HepG2 (cell line): Measurements from ENCODE around the gene USP32.
"Not testable (repeated sequence)": the region's sequence is repeated elsewhere in the genome, so short reads cannot be mapped to it uniquely, and the experiment has no call there.

ENCODE experiments used
- KLF13 ChIP-seq: sonication (generic); formaldehyde crosslinking; IDR thresholded peaks from 2 replicates; pipeline ENCODE4 v1.4.0; 2020; ENCODE audit warnings: mild to moderate bottlenecking, missing genetic modification reagents
- POLR2A ChIP-seq, 2 experiments: IDR thresholded peaks; 2 replicates each; pipeline ENCODE4 v1.6.1; 2011; ENCODE audit warnings: low read depth in 2 of 2, low read length in 2 of 2, mild to moderate bottlenecking in 1 of 2, moderate library complexity in 1 of 2; ENCODE audit not compliant: insufficient read depth in 1 of 2
- PRMT3 ChIP-seq: sonication (generic); formaldehyde crosslinking; IDR thresholded peaks from 2 replicates; pipeline ENCODE4 v1.8.1; 2022; ENCODE audit warnings: low read depth, mild to moderate bottlenecking, moderate library complexity, missing genetic modification reagents, borderline replicate concordance
- ZNF143 ChIP-seq: sonication (generic); formaldehyde crosslinking; IDR thresholded peaks from 2 replicates; pipeline ENCODE4 v1.4.0; 2020; ENCODE audit warnings: missing genetic modification reagents
- ZNF510 ChIP-seq: sonication (generic); formaldehyde crosslinking; IDR thresholded peaks from 2 replicates; pipeline ENCODE4 v1.4.0; 2020; ENCODE audit warnings: low read depth, mild to moderate bottlenecking, missing genetic modification reagents
- TF ChIP-seq, protein P1 (sequence below): sonication (generic); formaldehyde crosslinking; IDR thresholded peaks from 2 replicates; pipeline ENCODE4 v1.4.0; 2020; ENCODE audit warnings: mild to moderate bottlenecking, missing genetic modification reagents
- TF ChIP-seq, protein P2 (sequence below): sonication (generic); formaldehyde crosslinking; IDR thresholded peaks from 2 replicates; pipeline ENCODE4 v1.8.1; 2023; ENCODE audit warnings: missing genetic modification reagents, inconsistent platforms, borderline replicate concordance
- TF ChIP-seq, protein P3 (sequence below): sonication (generic); formaldehyde crosslinking; IDR thresholded peaks from 2 replicates; pipeline ENCODE4 v1.4.0; 2020; ENCODE audit warnings: missing genetic modification reagents
- TF ChIP-seq, protein P4 (sequence below): sonication (generic); IDR thresholded peaks from 2 replicates; pipeline ENCODE4 v1.6.1; 2016; ENCODE audit warnings: low read depth, borderline replicate concordance
- TF ChIP-seq, protein P5 (sequence below): sonication (generic); formaldehyde crosslinking; IDR thresholded peaks from 2 replicates; pipeline ENCODE4 v1.4.0; 2020; ENCODE audit warnings: missing genetic modification reagents

DNA sequence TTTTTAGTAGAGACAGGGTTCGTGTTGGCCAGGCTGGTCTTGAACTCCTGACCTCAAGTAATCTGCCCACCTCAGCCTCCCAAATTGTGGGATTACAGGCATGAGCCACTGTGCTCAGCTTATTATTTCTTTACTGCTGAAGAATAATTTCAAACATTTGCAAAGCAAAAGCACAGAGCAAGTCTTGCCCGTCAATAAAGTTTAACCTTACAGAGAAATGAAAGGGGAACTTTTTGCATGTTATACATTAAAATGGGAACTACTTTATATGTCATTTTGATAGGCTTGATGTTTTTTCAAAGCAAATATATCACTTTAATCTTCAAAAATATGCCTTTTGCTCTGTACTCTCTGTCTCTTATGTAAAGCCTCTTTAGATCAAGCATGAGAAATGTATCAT, 173.2 kb downstream of the USP32 start:
- TF ChIP-seq ZNF510 (CRISPR knock-in tag); POLR2A (IDR thresholded peaks at IDR 0.05; ENCODE audit: insufficient read depth in 1 of 2, low read depth in 2 of 2, low read length in 2 of 2); PRMT3; ZNF143 (CRISPR knock-in tag); KLF13 (CRISPR knock-in tag): not testable (repeated sequence)
- TF ChIP-seq, protein P1, sequence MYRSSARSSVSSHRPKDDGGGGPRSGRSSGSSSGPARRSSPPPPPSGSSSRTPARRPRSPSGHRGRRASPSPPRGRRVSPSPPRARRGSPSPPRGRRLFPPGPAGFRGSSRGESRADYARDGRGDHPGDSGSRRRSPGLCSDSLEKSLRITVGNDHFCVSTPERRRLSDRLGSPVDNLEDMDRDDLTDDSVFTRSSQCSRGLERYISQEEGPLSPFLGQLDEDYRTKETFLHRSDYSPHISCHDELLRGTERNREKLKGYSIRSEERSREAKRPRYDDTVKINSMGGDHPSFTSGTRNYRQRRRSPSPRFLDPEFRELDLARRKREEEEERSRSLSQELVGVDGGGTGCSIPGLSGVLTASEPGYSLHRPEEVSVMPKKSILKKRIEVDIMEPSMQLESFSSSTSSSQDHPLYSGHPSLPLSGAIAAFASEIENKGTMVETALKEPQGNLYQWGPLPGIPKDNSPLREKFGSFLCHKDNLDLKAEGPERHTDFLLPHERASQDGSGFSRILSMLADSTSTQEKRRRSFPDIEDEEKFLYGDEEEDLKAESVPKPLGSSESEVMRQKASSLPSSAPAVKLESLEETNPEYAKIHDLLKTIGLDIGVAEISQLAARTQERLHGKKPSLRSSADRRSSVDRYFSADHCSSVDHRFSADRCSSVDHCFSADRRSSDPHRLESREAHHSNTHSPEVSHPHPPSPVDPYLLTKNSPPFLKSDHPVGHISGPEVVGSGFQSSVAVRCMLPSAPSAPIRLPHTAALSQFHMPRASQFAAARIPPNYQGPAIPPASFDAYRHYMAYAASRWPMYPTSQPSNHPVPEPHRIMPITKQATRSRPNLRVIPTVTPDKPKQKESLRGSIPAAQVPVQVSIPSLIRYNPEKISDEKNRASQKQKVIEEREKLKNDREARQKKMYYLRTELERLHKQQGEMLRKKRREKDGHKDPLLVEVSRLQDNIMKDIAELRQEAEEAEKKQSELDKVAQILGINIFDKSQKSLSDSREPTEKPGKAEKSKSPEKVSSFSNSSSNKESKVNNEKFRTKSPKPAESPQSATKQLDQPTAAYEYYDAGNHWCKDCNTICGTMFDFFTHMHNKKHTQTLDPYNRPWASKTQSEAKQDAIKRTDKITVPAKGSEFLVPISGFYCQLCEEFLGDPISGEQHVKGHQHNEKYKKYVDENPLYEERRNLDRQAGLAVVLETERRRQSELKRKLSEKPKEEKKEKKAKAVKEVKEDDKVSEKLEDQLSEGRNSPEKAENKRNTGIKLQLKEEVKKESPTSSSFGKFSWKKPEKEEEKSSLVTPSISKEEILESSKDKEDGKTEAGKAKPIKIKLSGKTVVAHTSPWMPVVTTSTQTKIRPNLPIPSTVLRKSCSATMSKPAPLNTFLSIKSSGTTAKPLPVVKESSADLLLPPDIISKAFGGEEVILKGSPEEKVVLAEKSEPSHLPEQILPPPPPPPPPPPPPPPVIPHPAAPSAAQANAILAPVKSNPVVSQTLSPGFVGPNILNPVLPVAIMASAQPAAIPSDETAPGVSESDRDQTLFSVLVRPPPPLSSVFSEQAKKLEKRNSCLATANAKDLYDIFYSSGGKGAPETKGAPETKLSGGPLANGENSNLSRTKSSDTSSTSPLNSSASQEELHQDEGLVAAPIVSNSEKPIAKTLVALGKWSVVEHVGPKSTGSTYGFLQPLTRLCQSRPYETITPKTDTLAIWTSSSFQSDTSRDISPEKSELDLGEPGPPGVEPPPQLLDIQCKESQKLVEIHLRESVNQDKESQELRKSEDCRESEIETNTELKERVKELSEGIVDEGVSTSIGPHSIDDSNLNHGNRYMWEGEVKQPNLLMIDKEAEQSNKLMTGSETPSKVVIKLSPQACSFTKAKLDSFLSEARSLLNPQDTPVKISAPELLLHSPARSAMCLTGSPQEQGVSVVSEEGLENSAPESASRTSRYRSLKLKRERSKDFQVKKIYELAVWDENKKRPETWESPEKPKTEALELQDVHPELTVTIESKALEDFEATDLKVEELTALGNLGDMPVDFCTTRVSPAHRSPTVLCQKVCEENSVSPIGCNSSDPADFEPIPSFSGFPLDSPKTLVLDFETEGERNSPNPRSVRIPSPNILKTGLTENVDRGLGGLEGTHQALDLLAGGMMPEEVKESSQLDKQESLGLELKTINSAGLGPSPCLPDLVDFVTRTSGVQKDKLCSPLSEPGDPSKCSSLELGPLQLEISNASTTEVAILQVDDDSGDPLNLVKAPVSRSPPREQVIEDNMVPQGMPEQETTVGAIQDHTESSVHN (CRISPR knock-in tag): not testable (repeated sequence)
- TF ChIP-seq, protein P2, sequence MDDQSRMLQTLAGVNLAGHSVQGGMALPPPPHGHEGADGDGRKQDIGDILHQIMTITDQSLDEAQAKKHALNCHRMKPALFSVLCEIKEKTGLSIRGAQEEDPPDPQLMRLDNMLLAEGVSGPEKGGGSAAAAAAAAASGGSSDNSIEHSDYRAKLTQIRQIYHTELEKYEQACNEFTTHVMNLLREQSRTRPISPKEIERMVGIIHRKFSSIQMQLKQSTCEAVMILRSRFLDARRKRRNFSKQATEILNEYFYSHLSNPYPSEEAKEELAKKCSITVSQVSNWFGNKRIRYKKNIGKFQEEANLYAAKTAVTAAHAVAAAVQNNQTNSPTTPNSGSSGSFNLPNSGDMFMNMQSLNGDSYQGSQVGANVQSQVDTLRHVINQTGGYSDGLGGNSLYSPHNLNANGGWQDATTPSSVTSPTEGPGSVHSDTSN (CRISPR knock-in tag): not testable (repeated sequence)
- TF ChIP-seq, protein P3, sequence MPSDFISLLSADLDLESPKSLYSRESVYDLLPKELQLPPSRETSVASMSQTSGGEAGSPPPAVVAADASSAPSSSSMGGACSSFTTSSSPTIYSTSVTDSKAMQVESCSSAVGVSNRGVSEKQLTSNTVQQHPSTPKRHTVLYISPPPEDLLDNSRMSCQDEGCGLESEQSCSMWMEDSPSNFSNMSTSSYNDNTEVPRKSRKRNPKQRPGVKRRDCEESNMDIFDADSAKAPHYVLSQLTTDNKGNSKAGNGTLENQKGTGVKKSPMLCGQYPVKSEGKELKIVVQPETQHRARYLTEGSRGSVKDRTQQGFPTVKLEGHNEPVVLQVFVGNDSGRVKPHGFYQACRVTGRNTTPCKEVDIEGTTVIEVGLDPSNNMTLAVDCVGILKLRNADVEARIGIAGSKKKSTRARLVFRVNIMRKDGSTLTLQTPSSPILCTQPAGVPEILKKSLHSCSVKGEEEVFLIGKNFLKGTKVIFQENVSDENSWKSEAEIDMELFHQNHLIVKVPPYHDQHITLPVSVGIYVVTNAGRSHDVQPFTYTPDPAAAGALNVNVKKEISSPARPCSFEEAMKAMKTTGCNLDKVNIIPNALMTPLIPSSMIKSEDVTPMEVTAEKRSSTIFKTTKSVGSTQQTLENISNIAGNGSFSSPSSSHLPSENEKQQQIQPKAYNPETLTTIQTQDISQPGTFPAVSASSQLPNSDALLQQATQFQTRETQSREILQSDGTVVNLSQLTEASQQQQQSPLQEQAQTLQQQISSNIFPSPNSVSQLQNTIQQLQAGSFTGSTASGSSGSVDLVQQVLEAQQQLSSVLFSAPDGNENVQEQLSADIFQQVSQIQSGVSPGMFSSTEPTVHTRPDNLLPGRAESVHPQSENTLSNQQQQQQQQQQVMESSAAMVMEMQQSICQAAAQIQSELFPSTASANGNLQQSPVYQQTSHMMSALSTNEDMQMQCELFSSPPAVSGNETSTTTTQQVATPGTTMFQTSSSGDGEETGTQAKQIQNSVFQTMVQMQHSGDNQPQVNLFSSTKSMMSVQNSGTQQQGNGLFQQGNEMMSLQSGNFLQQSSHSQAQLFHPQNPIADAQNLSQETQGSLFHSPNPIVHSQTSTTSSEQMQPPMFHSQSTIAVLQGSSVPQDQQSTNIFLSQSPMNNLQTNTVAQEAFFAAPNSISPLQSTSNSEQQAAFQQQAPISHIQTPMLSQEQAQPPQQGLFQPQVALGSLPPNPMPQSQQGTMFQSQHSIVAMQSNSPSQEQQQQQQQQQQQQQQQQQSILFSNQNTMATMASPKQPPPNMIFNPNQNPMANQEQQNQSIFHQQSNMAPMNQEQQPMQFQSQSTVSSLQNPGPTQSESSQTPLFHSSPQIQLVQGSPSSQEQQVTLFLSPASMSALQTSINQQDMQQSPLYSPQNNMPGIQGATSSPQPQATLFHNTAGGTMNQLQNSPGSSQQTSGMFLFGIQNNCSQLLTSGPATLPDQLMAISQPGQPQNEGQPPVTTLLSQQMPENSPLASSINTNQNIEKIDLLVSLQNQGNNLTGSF: not testable (repeated sequence)
- TF ChIP-seq, protein P4, sequence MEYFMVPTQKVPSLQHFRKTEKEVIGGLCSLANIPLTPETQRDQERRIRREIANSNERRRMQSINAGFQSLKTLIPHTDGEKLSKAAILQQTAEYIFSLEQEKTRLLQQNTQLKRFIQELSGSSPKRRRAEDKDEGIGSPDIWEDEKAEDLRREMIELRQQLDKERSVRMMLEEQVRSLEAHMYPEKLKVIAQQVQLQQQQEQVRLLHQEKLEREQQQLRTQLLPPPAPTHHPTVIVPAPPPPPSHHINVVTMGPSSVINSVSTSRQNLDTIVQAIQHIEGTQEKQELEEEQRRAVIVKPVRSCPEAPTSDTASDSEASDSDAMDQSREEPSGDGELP: not testable (repeated sequence)
- TF ChIP-seq, protein P5, sequence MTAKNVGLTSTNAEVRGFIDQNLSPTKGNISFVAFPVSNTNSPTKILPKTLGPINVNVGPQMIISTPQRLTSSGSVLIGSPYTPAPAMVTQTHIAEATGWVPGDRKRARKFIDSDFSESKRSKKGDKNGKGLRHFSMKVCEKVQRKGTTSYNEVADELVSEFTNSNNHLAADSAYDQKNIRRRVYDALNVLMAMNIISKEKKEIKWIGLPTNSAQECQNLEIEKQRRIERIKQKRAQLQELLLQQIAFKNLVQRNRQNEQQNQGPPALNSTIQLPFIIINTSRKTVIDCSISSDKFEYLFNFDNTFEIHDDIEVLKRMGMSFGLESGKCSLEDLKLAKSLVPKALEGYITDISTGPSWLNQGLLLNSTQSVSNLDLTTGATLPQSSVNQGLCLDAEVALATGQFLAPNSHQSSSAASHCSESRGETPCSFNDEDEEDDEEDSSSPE (CRISPR knock-in tag): not testable (repeated sequence)
